Mesodermal cell (in vitro differentiated cells): ENCODE data around the gene NDUFS7.

Experiments
- H3K27ac ChIP-seq: 2 replicates; pipeline ENCODE4 v1.7.0; 2013; ENCODE audit warnings: mild to moderate bottlenecking, low read depth, low read length, moderate library complexity; ENCODE audit not compliant: severe bottlenecking
- H3K36me3 ChIP-seq: 2 replicates; pipeline ENCODE4 v1.7.1; 2013; ENCODE audit warnings: mild to moderate bottlenecking, low read length, moderate library complexity; ENCODE audit not compliant: control insufficient read depth, insufficient read depth
- H3K4me1 ChIP-seq: one replicate; pipeline ENCODE4 v1.7.1; 2013; ENCODE audit warnings: mild to moderate bottlenecking, low read length; ENCODE audit not compliant: insufficient read depth, control insufficient read depth, poor library complexity, severe bottlenecking
- H3K4me3 ChIP-seq: 2 replicates; pipeline ENCODE4 v1.7.0; 2013; ENCODE audit warnings: low read length, control low read depth, mild to moderate bottlenecking; ENCODE audit not compliant: insufficient read depth, poor library complexity, severe bottlenecking; ENCODE audit errors: extremely low read depth
- H3K9me3 ChIP-seq: 2 replicates; pipeline ENCODE4 v1.7.1; 2013; ENCODE audit warnings: mild to moderate bottlenecking, low read length, moderate library complexity; ENCODE audit not compliant: control insufficient read depth
- WGBS, 2 experiments: methylation state at CpG; one replicate each; pipeline ENCODE4 v1.1.5; 2013; ENCODE audit warnings: missing lambda C conversion rate in 2 of 2; ENCODE audit not compliant: insufficient coverage in 2 of 2; 5-methylcytosine and 5-hydroxymethylcytosine counted together

NDUFS7 gene

DNA sequence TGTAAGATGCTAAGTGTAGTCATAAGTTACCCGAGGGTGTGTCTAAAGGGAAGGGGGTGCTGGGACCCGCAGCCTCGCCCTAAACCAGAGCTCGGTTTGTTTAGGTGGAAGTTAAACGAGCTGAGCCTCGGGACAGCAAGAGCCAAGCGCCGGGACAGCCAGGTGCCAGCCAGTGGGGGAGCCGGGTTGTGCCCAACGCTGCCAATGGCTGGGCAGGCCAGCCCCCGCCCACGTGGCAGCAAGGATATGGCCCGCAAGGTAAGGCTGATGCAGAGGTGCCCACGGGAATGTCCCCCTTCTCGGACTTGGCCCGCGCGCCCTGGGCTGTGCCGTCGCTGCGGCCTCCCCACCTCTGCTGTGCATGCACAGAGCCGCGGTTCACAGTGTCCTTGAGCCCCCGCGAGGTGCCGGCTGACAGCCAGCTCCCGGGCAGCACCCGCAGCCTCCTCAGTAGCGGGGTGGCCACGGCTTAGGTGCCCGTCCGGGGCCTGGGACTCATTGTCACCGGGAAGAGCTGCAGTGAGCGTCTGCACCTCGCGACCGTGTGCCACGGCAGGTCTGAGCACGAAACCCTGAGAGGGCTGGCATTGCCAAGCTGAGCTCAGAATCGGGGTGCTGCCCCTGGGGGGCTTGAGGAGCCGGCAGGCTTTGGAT is 45.2 kb downstream of the NDUFS7 start:
- Histone ChIP-seq H3K4me3 (no peak overlapping the region), H3K9me3 (no peaks in the 10 kb centered on the region), H3K36me3 (peaks cover 88% of the 10 kb centered on the region), H3K4me1 (peaks cover 8% of the 10 kb centered on the region), H3K27ac (no peak overlapping the region)
- 95 to 98% methylated on average over 41 of the region's 41 CpGs for WGBS, 2 experiments

DNA sequence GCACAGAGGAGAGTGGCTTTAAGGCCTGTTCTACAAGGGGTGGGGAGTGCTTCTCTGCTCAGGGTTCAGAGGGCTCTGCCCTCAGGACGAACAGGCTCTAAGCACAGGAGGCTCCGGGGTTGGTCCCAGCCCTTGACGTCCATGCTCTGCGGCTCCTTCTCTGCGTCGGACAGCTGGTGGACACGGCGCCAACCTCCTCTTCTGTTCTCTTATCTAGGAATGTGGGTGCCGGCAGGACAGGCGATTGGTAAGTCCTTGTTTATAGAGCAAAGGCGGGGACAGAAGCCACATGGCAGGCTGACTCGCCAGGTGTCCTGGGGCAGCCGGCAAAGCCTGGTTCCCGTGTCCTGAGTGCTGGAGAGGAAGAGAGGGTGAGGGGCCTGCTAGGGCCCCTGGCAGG is 46.0 kb downstream of the NDUFS7 start:
- H3K9me3 ChIP-seq = no peaks in the 10 kb centered on the region
- H3K36me3 ChIP-seq = peaks cover 92% of the 10 kb centered on the region
- no peak overlapping the region for H3K27ac ChIP-seq
- H3K4me3 ChIP-seq = no peak overlapping the region
- peaks cover 8% of the 10 kb centered on the region for H3K4me1 ChIP-seq
- 93 to 99% methylated on average over 12 to 14 of the region's 14 CpGs for WGBS, 2 experiments

DNA sequence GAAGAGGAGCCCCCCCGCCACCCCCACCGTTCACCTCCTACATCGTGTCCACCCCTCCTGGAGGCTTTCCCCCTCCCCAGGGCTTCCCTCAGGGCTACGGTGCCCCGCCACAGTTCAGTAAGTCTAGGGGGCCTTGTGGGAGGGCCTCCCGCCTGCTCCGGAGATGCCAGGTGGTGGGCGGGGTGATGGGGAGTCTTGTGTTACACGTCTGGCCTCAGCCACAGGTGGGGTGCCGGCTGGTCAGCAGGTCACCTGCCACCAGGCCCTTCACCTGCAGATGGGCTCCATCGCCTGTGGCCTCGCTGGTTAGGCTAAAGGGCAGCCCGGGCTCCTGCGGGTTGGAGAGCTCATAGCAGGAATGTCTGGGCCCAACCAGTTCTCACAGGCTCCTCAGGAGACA is 46.5 kb downstream of the NDUFS7 start:
- H3K36me3 ChIP-seq = peaks cover 90% of the 10 kb centered on the region
- 96 to 98% methylated on average over 8 of the region's 14 CpGs for WGBS, 2 experiments

DNA sequence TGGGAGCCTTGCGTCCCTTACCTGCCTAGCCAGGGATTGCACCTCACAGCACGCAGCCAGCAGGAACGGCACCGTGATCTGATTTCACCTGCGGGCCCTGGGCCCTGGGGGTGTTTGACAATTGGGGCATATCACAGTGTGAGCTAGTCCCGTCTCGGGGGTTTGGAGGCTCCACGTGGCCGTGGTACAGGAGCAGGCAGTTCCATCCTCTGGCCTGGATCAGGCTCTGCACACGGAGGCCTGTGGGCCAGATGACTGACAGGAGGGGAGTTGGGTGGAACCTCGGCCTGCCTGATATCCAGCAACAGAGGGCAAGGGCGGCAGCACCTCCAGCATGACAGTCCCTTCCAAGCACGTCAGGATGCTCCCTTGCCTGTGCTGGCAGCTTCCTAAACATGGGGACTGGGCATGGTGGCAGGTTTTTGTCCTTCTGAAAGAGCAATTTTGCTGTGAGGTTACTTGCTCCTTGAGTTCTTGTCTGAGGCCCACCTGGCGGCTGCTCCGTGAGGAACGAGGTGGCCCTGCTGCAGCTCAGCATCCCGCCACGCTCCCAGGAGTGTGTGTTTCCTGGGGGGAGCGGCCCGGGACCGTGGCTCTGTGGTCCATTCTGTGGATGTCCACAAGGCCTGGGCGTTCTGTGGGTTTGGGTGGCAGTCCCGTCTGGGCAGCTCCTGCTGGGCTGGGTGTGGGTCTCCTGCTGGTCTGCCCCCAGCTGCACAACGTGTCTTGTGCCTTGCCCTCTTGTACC is 48.2 kb downstream of the NDUFS7 start:
- Histone ChIP-seq H3K4me1 (peaks cover 11% of the 10 kb centered on the region), H3K27ac (no peak overlapping the region)
- WGBS, 2 experiments = 93 to 98% methylated on average over 19 to 24 of the region's 24 CpGs

More for the DNA sequence above, 46.5 kb downstream of the NDUFS7 start:
- Histone ChIP-seq H3K9me3 (no peaks in the 10 kb centered on the region), H3K4me1 (peaks cover 11% of the 10 kb centered on the region), H3K27ac (no peak overlapping the region), H3K4me3 (no peak overlapping the region)

DNA sequence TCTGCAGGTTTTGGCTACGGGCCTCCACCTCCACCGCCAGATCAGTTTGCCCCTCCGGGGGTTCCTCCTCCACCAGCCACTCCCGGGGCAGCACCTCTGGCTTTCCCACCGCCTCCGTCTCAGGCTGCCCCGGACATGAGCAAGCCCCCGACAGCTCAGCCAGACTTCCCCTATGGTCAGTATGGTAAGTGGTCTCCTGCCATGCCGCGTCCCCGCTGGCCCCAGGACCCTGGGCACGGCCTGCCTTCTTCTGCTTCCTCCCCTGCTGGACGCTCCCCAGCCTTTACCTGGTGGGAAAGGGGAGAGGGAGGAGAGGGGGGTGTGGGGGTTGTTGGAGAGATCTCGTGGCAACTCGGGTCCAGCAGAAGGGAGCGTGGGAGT is 48.8 kb downstream of the NDUFS7 start:
- no peak overlapping the region for H3K27ac ChIP-seq
- H3K4me1 ChIP-seq = peaks cover 11% of the 10 kb centered on the region
- H3K36me3 ChIP-seq = peaks cover 73% of the 10 kb centered on the region
- WGBS, 2 experiments = 96 to 100% methylated on average over 7 to 11 of the region's 16 CpGs
- H3K9me3 ChIP-seq = no peaks in the 10 kb centered on the region
- H3K4me3 ChIP-seq = no peak overlapping the region

More for the DNA sequence above, 48.2 kb downstream of the NDUFS7 start:
- H3K36me3 ChIP-seq = peaks cover 79% of the 10 kb centered on the region
- H3K9me3 ChIP-seq = no peaks in the 10 kb centered on the region
- H3K4me3 ChIP-seq = no peak overlapping the region

DNA sequence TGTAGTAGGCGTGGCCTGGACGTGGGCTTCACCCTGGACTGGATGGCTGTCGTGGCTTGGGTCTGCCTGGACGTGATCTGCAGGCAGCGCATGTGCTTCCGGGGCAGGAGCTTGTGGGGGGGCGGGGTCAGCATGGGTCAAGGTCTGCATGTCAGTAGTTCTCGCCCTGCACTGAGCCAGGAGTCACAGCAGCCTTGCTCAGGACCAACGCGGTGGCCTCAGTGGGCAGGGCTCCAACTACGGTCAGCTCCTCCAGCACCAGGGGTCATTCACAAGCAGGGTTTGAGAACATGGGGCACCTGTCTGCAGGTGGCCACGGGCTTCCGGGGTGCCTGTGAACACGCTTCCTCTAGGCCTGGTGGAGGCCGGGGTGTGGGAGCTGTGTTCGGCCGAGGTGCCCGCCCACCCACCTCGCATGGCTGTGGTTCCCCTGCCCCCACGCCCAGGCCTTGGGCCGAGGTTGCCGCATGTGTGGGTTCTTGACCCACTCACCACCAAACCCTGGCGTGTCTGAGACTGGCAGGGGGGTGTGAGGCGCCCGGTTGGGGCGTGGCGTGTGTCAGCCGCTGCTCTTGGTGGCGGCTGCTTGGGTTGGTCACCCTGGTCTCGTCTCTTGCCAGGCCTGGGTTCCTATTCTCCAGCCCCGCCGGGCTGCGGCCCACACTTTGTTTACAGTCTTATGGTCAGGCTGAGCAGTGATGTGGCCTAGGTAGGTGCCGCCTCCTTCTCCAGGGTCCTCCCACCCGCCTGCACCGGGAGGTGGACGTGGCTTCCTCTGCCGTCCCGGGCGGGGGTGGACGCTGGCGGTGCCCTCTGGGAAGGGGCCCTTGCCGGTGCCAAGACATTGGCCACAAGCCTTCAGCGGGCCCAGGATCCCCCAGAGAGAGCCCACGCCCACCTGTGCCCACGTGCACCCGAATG is 49.7 kb downstream of the NDUFS7 start:
- peaks cover 11% of the 10 kb centered on the region for H3K4me1 ChIP-seq
- no peaks in the 10 kb centered on the region for H3K9me3 ChIP-seq
- no peak overlapping the region for H3K4me3 ChIP-seq
- no peak overlapping the region for H3K27ac ChIP-seq
- peaks cover 64% of the 10 kb centered on the region for H3K36me3 ChIP-seq
- 96% methylated on average over 32 to 44 of the region's 47 CpGs for WGBS, 2 experiments

DNA sequence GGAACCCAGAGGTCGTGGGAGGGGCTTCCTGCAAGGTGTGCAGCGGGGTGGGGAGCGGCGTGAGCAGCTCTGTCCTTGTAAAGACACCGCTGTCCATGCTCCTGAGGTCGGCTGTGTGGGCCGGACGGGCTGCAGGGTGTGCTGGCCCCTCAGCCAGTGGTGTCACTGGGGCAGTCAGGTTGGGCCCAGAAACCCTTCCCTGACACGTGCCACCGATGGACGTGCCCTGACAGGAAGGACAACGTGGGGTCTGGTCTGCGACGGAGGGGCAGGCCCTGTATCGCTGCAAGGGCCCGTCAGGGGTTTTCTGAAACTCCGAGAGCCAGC is 50.3 kb downstream of the NDUFS7 start:
- no peaks in the 10 kb centered on the region for H3K9me3 ChIP-seq
- no peak overlapping the region for H3K4me3 ChIP-seq
- H3K4me1 ChIP-seq = peaks cover 11% of the 10 kb centered on the region
- WGBS, 2 experiments = 91 to 98% methylated on average over 17 of the region's 17 CpGs
- H3K36me3 ChIP-seq = peaks cover 58% of the 10 kb centered on the region
- H3K27ac ChIP-seq = no peak overlapping the region

DNA sequence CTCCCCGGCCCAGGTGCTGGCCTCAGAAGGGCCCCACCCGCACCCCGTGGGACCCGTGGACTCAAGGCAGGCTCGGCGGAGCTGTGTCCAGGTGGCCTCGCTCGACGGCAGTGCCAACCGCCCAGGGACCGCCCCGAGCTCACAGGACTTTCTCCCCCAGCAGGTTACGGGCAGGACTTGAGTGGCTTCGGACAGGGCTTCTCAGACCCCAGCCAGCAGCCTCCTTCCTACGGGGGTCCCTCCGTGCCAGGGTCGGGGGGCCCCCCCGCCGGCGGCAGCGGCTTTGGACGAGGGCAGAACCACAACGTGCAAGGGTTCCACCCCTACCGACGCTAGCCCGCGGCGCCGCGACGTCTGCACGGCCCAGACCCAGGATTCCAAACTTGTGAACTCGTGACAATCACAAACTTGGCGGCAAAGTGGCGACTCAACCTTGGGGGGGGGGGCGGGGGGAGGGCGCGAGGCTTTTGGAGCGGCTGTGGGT is 50.9 kb downstream of the NDUFS7 start:
- Histone ChIP-seq H3K4me1 (peaks cover 5% of the 10 kb centered on the region), H3K36me3 (peaks cover 56% of the 10 kb centered on the region), H3K9me3 (no peaks in the 10 kb centered on the region), H3K4me3 (no peak overlapping the region), H3K27ac (peak overlapping the region; percentile 29)
- WGBS, 2 experiments = 89 to 94% methylated on average over 19 to 27 of the region's 39 CpGs

DNA sequence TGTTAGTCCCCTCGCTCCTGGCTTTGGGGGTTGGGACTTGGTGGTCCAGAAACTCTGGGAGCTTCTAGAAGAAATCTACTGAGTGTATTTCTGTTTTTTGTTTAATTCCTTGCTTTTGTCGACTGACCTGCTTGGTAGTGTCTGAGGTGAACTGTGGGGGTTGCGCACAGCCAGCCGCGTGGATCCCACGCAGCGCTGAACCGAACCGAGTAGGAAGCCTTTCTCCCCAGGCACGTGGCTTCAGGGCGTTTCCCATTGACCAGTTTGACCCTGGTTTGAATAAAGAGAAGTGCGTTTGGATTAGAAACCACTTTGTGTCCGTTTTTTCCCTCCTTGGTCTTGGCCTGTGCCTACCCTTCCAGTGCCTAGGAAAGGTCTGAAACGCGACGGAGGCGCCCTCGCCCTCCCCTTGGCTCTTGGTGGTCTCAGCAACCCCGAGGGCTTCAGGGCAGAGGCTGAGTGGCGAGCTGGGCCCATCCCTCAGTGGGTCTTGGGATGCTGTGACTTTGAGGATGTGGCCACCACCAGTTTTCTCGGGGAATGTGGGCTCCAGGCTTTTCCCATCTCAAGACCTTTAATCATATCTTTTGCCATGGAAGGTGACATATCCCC is 51.8 kb downstream of the NDUFS7 start:
- Histone ChIP-seq H3K27ac (peak overlapping the region; percentile 23), H3K4me1 (peaks cover 11% of the 10 kb centered on the region), H3K36me3 (peaks cover 57% of the 10 kb centered on the region), H3K4me3 (no peak overlapping the region), H3K9me3 (no peaks in the 10 kb centered on the region)
- WGBS, 2 experiments = 91 to 95% methylated on average over 14 to 20 of the region's 21 CpGs

DNA sequence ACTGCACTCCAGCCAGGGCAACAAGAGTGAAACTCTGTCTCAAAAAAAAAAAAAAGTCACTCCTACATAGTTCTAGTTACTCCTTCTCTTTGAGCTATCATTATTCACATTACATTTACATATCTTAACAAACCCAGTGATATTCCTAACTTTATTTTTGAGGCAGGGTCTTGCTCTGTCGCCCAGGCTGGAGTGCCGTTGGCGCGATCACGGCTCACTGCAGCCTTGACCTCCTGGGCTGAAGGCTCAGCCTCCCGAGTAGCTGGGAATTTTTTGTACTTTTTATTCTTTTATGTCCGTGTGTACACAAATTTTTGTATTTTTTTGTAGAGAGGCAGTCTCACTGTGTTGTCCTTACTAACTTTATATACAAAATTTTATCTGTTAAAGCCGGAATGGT is 53.9 kb downstream of the NDUFS7 start:
- H3K4me1 ChIP-seq = peaks cover 14% of the 10 kb centered on the region
- WGBS, 2 experiments = 93% methylated on average over 6 to 7 of the region's 8 CpGs
- peak overlapping the region; percentile 30 for H3K27ac ChIP-seq
- H3K9me3 ChIP-seq = no peaks in the 10 kb centered on the region
- peaks cover 64% of the 10 kb centered on the region for H3K36me3 ChIP-seq
- H3K4me3 ChIP-seq = no peak overlapping the region
